ENCODE data around the gene BMF. TPM values are rescaled to one million over a fixed set of nuclear protein-coding genes. Genes with fewer than 3 reads are reported as not detected.

The BMF gene
- total RNA-seq = 4.5 and 5.7 TPM in 2 replicates

DNA sequence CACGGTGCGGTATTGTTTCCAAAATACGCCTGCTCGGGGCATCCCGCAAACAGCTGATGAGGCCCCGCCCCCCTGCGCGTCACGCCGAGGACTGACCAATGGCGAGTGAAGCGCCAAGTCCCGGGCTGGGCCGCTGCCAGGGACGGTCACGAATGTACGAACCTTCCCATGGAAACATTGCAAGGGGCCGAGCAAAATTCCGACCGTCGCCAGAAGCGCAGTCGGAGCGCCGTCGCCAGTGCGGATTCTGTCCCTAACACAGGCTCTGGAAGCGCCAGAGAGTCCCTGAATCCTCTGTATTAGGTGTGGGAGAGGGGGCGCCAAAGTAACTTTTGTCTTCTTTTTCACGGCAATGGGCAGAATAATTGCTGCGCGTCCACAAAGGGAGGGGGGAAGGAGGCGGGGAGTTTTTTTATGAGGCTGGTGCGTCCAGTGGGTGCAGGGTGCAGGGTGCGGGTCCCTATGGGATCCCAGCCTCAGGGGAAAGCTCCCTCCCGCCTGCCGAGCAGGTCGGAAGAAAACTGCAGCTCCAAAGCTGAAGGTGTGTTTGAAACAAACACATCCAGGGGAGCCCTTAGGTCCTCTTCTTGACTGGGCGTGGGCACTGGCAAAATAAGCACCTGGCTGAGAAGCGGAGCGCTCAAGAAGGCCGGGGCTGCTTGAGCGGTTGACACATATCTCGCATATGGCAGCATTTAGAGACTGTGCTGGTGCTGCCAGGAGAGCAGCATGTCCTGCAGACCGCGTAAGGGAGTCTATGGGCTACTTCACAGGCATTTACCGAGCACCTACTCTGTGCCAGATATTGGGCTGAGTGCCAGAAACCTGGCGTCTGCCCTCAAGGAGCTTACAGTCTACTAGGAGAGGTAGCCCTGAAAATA lies at the start of gene BMF:
BMF (minus strand) TSS at position 25 of the 881 bp plus-strand sequence. CDS start 2,793 bp downstream, outside the sequence.

DNA sequence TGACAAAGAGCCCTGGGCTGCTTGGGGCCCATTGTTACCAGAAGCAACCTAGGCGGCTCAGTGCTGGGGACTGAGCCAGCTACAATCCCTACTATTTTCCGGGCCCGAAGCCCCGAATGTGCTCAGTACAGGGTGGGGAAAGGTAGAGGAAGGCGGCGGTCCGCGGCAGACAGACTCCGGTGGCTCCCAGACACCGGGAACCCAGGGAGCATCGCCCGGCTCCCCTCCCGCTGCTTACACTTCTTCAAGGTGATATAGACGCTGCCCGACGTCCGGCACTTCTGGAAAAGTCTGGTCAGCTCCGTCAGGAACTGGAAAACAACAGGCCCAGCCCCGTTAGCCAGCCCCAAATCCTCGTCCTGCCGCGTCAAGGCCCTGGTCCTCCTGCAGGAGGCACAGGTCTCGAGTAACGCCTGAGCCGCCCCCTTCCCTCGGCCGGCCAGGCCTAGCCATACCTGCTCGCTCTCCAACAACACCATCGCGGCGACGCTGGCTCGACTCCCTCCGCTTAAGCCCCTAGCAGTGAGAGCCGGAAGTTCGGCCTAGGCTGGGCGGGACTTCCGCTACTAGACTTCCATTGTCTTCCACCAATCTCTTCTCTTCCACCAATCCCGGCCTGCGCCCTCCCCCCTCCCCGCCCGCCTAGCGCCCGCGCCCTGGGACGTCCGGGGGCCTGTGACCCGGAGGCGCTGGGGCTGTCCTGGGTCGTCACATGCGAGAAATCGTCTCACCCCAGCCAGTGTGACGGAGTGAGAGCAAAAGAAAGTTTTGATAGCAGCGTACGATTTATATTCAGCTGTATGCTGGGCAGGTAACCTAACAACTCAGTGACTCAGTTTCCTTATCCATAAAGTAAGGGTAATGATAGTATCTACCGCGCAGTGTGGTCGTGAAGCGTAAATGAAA lies 69.8 kb downstream of the BMF start, which contains the start of gene SRP14:
SRP14 (minus strand) TSS at position 544 of the 906 bp plus-strand sequence; CDS start at position 479, 65 bp downstream.

Other genes starting within 250 kb of the BMF start
- 43.2 and 47.4 TPM in 2 replicates for gene GPR176, start 188.6 kb downstream of the BMF start, total RNA-seq
- 63.0 and 71.8 TPM in 2 replicates for gene EIF2AK4, start 174.8 kb downstream of the BMF start, total RNA-seq
- 352 and 357 TPM in 2 replicates for gene SRP14, start 69.7 kb downstream of the BMF start, total RNA-seq
- 38.7 and 51.1 TPM in 2 replicates for gene BUB1B, start 52.2 kb upstream of the BMF start, total RNA-seq
- gene PAK6, start 130.2 kb upstream of the BMF start, total RNA-seq = 0.20 TPM in 1 of 2 replicates, not detected in the other
- not detected in 2 replicates for gene ANKRD63, start 174.2 kb upstream of the BMF start, total RNA-seq
- gene PLCB2, start 199.1 kb upstream of the BMF start, total RNA-seq = 2.2 and 3.0 TPM in 2 replicates
- 17.3 and 21.2 TPM in 2 replicates for gene INAFM2, start 214.8 kb upstream of the BMF start, total RNA-seq
- 6.3 and 7.7 TPM in 2 replicates for gene CCDC9B, start 232.1 kb upstream of the BMF start, total RNA-seq
- not detected in 2 replicates for gene PHGR1, start 242.2 kb upstream of the BMF start, total RNA-seq
- gene DISP2, start 249.3 kb upstream of the BMF start, total RNA-seq = 0.13 and 0.39 TPM in 2 replicates